Mucosa of descending colon (tissue), 3 donors: ENCODE measurements around the gene RGS6. TPM values are rescaled to one million over a fixed set of nuclear protein-coding genes. Genes with fewer than 3 reads are reported as not detected.

Experiments
- ATAC-seq: fragments of 200-7000 bp; cut with Tn5 transposase; one replicate; pipeline ENCODE4 v1.9.1; 2020; ENCODE audit warnings: mild to moderate bottlenecking, moderate library complexity
- DNase-seq, 3 donors: peaks; one replicate each; pipeline ENCODE4 v3.0.0-alpha.2; 2020
- H3K36me3 ChIP-seq: fragments of 200-600 bp; one replicate; pipeline ENCODE4 v1.8.0; 2021; ENCODE audit warnings: low read depth, mild to moderate bottlenecking
- H3K4me1 ChIP-seq: fragments of 200-600 bp; one replicate; pipeline ENCODE4 v1.8.0; 2021; ENCODE audit warnings: low read depth, mild to moderate bottlenecking
- H3K4me3 ChIP-seq: fragments of 200-600 bp; one replicate; pipeline ENCODE4 v1.8.0; 2021; ENCODE audit warnings: mild to moderate bottlenecking
- H3K9me3 ChIP-seq: fragments of 200-600 bp; one replicate; pipeline ENCODE4 v1.8.0; 2021; ENCODE audit warnings: mild to moderate bottlenecking
- CTCF ChIP-seq: fragments of 200-600 bp; IDR thresholded peaks from one replicate; pipeline ENCODE4 v1.8.0; 2022; ENCODE audit warnings: antibody characterized with exemption, mild to moderate bottlenecking
- intact Hi-C, 2 donors: fragments of 100-400 bp; cut with DNase I in 1 of 2; cut with micrococcal nuclease in 1 of 2; formaldehyde crosslinking; loops; one replicate each; pipeline versions ENCODE4 v1.11.0 to v1.11.1; 2022; cut with DNase I, micrococcal nuclease
- total RNA-seq, 3 donors: library from RNA; stranded (reverse); fragmentation: NEBNext Ultra II Directional in 2 of 3; extraction: Animal tissue kit (Norgen Biotek cat#: 25700) in 2 of 3; gene quantifications; one replicate each; pipeline versions ENCODE4 v1.2.1 to v1.2.4, GENCODE V29; 2021 to 2023
- donor health status: DM: no; HTN: no; CAD: no; lungs with moderate emphysema.
- donor health status: DM: no; HTN: no; CAD: no.
- donor health status: DM: no; HTN: yes; CAD: no.

The RGS6 gene
- total RNA-seq, 3 donors from 2014 or later: 0.66 to 2.5 (median 0.94) TPM

DNA sequence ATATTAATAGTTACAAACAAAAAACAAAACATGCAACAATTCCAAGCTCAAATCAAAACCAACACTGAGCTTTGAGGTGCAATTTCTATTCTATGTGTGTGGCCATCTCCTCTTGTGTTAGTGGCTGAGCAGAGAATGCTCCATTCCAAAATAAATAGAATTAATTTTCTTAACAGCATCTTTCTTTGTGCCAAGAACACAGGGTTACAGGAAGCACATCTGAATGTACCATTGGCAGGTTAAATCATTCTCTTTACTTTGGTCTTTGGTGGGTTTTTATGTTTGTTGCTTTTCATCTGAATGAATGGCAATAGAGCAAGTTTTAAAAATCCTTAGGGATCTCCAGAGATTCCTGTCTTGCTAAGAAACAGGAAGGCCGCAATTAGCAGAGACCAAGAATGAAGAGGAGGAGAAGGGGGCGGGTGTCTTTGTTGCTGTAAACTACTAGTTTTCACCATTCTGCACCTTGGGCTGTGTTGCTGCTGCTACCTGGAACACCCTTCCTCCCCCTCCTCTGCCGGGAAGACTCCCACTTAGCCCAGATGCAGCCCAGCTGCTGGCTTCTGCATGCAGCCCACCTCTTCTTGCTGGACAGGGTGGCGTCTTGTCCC, 165.0 kb downstream of the RGS6 start:
- no peak for TF ChIP-seq CTCF
- intact Hi-C loops: no loop called here
- Histone ChIP-seq H3K4me1 (no peaks in the 10 kb centered on the region), H3K36me3 (no peaks in the 10 kb centered on the region), H3K9me3 (no peaks in the 10 kb centered on the region), H3K4me3 (no peak overlapping the region)
- no peak for ATAC-seq
- DNase-seq: no peak

GRCh38 chr14:72098210-72098609, 166.0 kb downstream of the RGS6 start:
- H3K9me3 ChIP-seq: no peaks in the 10 kb centered on the region
- ATAC-seq (no peak), DNase-seq (no peak)
- intact Hi-C loops: no loop called here
- H3K36me3 ChIP-seq: no peaks in the 10 kb centered on the region
- no peak for TF ChIP-seq CTCF
- H3K4me3 ChIP-seq: no peak overlapping the region
- no peaks in the 10 kb centered on the region for H3K4me1 ChIP-seq

- Histone ChIP-seq H3K36me3 (no peaks in the 10 kb centered on the region), H3K4me3 (no peak overlapping the region), H3K9me3 (no peaks in the 10 kb centered on the region), H3K4me1 (no peaks in the 10 kb centered on the region)
- no peak for DNase-seq
- intact Hi-C loops: no loop called here
- no peak for ATAC-seq
- no peak for TF ChIP-seq CTCF
Observed at GRCh38 chr14:72099566-72099965, 167.3 kb downstream of the RGS6 start.

GRCh38 chr14:72104011-72104613, 171.9 kb downstream of the RGS6 start:
- ATAC-seq (no peak), DNase-seq (peak in 1 of 3 donors; percentile 12)
- peak; percentile 11 for TF ChIP-seq CTCF
- intact Hi-C loops: no loop called here
- no peaks in the 10 kb centered on the region for H3K36me3 ChIP-seq
- no peaks in the 10 kb centered on the region for H3K9me3 ChIP-seq
- no peaks in the 10 kb centered on the region for H3K4me1 ChIP-seq
- H3K4me3 ChIP-seq: no peak overlapping the region

DNA sequence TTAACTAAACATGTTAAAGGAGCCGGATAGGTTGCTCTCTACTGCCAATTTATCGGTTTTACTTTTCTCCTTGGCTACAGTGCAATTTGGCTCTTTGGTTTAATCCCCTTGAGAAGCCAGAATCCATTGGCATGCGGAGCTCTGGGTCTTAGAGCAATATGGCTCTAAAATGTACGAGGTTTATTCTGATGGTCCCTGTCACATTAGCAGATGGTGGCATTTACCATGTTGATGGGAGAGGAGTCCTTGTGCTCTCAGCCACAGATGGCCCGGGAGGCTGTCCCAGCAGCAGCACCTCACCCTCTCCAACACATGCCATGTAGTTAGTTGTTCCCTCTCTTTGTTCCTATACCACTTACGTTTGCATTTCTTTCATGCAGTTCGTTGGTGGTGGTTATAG, 179.7 kb downstream of the RGS6 start:
- Histone ChIP-seq H3K9me3 (no peaks in the 10 kb centered on the region), H3K36me3 (no peaks in the 10 kb centered on the region), H3K4me3 (no peak overlapping the region), H3K4me1 (no peaks in the 10 kb centered on the region)
- intact Hi-C loops: no loop called here
- ATAC-seq: no peak
- TF ChIP-seq CTCF: no peak
- no peak for DNase-seq

- TF ChIP-seq CTCF: no peak
- Histone ChIP-seq H3K4me1 (no peaks in the 10 kb centered on the region), H3K36me3 (no peaks in the 10 kb centered on the region), H3K9me3 (no peaks in the 10 kb centered on the region), H3K4me3 (no peak overlapping the region)
- DNase-seq (no peak), ATAC-seq (no peak)
- intact Hi-C loops: no loop called here
Observed at GRCh38 chr14:72118841-72119240, 186.6 kb downstream of the RGS6 start.
